Retina (tissue), 1 donor: ENCODE measurements around the gene EPHA6.

Source experiments
- DNase-seq: peaks from one replicate; pipeline ENCODE4 v3.0.0-alpha.2; 2016

The EPHA6 gene

DNA sequence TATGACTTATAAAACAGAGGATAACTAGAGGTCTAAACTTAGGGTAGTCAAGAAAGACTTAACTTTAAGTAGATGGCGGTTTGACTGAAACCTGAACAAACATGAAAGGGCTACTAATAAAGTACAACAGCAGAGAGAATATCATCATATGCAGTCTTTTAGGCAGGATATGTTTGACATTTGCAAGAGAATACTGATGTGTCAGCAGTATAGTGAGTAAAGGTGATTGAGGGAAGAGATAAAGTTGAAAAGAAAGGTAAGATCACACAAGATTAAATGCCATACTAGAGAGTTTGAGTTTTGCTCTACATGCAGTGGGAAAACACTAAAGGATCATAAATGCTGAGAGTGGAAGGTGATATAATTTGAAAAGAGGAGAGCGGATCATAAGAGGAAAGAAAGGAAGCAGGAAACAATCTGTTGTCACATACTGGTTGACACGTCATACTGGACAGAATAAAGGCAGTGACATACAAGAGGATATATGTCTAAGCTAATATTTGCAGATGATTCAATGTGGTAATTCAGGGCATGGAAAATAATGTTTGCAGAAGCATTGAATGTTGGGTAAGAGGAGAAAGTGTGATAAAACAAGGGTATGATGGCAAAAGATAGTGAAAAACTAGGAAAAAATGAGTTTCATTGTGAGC lies 223.0 kb downstream of the EPHA6 start:
- DNase-seq, result no peak

DNA sequence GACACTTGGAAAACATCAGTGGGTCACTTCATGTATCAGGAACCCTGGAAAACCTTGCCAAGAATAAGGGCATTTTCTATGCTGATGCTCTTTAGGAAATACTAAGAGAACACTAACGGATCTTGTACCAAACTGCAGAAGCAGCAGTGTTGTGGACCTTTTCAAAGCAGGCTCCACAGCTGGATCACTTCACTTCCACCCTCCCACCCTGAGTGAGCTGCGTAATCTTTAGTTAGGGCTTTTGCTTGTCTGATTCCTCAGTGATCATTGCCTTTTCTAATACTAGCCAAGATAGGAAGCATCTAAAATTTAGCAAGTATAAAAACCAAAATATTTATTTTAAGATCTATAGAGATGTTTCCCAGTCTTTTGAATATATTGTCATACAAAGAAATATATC lies 229.0 kb downstream of the EPHA6 start:
- DNase-seq, result no peak

DNA sequence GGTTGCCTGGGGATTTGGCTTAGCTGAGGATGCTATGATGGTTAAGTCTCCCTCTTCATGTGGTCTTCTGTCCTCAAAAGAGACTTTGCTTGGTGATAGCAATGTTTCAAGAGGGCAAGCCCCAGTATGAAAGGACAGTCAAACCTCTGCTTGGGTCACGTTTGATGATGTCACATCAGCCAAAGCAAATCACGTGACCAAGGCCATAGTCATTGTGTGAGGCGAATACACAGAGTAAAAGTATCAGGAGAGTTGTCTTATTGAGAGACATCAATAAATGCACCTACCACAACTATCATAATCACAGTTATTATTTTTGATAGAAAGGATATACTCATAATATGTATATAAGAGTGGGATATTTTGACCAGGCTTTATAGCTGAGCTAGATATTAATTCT lies 243.0 kb downstream of the EPHA6 start:
- DNase-seq, result no peak

DNA sequence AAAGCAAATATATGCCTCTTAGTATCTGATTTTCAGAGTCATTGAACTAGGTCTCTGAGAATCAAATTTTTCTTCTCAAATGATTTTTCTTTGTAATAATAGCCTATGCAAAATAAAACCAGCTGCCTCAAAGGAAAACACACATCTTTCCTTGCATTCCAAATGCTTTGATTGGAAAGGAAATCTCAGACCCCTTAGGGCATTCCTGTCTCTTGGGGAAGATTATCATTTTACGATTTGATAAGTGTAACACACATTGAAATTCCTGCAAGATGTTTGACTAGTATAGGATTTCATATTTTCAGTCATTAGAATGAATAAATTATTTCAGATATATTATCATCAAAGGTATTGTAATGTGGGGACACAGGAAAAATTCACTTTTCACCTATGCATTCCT lies 244.8 kb downstream of the EPHA6 start:
- DNase-seq, result no peak

DNA sequence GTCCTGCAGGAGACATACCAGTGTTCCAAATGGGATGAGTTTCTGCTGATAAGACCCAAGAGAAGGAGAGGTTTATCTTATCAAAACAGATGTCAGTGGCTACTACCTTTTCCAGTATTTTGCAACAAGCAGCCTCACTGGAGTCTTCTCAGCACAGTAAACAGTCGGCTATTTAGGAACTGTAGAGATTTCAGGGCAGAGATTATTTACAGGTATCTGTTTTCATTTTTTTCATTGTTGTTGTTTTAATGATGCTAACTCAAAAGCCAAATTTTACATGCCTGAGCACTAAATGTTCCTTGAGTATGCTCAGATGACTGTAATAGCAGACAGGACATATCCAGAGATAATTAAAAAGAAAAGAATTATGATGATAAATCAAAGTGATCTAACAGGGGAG lies 252.1 kb downstream of the EPHA6 start:
- no peak for DNase-seq

DNA sequence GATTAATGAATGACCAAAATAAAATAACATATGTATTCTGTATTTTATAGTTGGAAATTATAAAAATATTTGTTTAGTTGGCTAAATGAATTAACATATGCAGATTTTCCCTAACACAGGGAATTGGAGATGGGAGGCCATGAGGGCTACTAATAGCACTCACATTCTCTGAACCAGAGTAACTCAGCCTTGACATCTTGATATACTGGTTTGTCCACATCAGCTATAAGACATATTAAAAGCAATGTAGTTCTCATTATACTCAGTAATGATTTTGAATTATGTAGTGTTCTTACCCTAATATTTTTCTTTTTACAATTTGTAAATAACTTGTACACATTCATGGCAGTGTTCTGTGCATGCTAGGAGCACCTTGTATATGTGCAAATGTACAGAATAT lies 255.9 kb downstream of the EPHA6 start:
- no peak for DNase-seq

DNA sequence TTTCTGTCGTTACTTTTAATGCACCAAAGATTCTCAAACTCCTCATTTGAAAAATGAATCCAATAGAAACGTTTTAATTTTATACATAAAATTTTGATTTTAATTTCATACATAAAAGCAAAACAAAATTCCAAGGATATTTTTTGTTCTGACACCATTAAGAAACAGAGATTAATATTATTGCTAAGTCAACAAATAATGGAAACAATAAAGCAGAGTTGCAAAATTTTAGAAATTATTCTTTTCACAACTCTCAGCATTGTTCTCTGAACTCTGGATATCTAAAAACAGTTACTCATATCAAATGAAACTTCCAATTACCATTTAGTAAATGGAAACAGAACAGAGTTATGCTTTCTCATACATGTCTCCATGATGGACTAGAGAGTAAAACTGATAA lies 260.2 kb downstream of the EPHA6 start:
- DNase-seq, result no peak

DNA sequence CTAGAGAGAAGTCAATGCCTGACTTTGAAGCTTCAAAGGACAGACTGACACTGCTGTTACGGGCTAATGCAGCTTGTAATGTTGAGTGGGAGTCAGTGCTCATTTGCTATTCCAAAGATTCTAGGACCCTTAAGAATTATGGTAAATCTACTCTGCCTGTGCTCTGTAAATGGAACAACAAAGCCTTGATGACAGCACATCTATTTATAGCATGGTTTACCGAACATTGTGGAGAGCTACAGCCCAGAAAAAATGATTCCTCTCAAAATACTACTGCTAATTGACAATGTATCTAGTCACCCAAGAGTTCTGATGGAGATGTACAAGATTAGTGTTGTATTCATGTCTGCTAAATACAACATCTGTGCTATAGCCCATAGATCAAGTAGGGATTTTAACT lies 262.3 kb downstream of the EPHA6 start:
- DNase-seq, result no peak

DNA sequence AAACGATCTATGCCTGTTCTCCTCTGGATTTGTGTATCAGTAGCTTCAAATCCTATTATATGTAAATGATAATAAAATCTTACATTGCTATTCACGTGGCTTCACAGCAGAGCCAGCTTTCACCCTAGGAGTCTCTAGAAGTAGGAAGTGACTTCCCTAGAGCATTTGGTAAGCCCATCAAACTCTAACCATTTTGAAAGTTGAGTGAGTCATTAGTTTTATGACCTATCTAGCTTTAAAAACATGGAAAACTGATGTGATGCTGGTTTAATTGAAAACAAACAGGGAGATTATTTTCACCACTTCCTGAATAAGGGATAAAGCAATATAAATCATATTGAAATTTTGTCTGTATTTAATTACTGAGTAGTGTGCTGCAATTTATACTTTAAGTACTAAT lies 275.2 kb downstream of the EPHA6 start:
- no peak for DNase-seq

DNA sequence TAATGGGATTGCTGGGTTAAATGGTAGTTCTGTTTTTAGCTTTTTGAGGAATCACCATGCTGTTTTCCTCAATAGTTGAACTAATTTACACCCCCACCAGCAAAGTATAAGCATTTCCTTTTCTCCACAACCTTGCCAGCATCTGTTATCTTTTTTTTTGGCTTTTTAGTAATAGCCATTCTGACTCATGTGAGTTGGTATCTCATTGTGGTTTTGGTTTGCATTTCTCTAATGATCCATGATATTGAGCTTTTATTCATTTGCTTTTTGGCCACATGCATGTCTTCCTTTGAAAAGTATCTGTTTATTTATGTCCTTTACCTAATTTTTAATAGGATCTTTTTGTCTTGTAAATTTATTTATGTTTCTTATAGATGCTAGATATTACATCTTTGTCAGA lies 288.2 kb downstream of the EPHA6 start:
- no peak for DNase-seq

DNA sequence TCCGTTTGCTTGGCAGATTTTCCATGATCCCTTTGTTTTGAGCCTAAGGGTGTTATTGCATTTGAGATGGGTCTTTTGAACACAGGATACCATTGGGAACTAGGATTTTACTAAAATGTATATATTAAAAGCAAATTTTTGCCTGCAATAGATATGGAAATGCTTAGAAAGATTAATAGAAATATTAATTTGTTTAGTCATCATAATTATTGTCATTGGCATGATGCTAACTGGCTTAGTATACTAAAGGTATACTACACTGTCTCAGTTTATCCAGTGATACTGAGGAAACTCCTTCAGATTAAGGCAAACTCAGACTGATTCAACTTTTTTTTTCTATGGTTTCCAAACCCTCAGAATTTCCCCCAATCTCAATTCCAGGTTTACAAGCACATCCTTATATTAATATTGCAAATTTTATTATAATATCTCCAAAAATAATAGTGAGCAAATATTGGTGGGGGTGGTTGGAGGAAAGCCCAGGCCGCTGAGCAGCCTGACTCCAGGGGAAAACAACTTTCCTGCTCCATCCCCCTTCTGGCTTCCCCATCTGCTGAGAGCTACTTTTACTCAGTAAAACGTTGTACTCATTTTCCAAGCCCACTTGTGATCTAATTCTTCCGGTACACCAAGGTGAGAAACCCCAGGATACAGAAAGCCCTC lies 291.7 kb downstream of the EPHA6 start:
- DNase-seq, result no peak

DNA sequence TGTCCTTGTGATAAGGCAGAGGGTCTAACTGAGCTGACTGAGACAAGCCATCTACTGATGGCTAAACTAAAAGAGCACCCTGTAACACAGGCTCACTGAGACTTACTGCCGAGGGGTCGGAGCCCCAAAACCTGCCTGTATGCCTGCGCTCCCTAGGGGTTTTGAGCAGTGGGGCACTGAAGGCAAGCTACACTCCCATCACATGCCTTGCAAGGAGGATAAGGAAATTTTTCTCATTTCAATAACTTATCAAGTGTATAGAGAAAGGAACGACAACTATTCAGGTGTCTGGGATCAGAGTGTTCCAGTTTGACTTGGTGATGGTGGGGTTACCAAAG lies 292.2 kb downstream of the EPHA6 start:
- no peak for DNase-seq

DNA sequence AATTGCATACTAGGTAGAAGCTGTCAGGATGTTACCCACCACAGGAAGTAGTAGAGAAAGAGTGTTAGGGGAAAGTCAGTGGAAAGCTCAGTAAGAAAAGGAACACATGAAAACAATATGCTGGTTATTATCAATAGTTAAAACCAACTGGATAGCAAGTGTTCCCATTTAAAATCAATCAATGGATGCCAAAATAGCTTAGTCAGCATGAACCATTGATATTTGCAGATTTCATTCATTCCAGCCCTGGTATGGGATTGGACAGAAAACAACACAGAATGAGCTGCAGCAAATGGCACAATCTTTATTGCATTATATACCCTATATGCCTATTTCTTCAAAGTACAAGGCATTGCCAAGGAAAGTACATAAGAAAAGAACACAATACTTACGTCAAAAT lies 293.7 kb downstream of the EPHA6 start:
- DNase-seq, result no peak

DNA sequence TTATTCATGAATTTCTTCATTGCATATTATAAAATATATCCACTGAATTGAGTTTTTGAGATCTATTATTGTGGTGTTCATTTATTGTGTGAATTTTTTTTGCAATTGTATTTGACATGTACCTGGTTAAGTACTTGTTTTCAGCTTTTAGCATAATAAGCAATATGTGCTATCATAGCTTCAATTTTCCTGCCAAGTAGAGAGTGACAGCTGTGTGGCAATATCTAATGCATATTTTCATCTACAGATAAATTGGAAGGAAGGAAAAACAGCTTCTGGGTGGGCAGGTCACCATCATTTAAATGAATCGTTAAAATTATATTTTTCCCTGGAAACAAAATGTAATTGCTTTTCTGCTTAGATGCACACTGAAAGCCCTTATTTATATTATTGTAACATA lies 296.9 kb downstream of the EPHA6 start:
- no peak for DNase-seq

DNA sequence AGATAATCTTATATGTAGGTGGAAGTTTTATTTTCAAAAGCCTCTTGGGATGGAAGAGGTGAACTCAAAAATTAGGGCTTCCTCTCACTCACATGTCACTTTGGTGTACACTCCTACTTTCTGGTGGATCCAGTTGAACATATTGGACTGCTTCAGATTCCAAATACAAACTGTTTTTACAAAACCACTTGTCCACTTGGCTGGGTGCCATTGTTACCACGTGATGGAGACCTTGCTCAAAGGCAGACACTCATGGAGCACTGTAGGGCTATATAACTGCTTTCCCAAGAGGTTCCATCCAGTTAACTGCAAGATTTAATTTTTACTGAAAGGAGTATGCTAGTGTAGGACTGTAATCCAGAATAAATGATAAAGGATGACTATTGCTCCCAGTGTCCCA lies 307.0 kb downstream of the EPHA6 start:
- no peak for DNase-seq

DNA sequence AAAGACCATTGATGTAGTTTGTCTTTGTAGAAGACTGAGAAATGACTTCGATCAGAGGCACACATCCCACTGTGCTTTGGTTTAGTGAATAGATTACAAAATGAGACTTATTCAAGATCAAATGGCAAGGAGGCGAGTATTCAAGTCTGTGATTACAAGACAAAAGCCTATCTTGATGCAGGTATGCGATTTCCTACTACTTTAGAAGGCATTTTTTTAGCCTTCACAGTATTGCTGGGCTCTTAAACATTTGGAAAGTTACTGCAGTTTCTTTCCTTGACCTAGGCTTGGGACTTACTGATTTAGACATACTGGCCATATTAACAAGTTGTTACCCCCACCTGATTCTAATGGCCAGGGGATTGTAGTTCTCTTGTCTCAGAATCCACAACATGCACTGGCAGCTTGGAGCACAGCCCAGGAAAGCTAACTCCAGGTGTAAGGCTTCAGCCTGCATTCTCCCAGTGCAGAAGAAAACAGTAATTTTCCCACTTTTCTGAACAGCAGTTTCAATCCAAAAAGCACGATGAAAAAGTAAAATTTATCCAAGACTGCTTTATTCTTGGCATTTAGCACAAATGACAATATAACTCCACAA lies 311.6 kb downstream of the EPHA6 start:
- DNase-seq, result no peak

DNA sequence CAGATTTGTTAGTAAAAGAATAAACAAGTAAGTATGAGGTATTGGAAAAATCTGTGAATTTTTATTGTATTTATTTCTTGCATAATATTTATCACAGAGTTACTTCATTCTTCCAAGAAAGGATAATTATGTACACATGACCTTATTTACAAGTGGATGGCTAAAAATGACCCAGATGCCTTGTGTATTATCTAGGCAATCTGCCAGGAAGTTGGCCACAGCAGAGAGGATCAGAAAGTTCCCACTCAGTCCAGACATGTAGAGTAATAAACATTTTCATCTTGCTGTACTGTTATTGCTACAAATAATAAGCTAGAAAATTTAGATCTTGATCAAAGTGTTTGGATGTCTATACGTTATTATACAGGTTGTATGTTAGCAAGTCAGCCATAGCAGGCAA lies 317.1 kb downstream of the EPHA6 start:
- DNase-seq, result no peak

DNA sequence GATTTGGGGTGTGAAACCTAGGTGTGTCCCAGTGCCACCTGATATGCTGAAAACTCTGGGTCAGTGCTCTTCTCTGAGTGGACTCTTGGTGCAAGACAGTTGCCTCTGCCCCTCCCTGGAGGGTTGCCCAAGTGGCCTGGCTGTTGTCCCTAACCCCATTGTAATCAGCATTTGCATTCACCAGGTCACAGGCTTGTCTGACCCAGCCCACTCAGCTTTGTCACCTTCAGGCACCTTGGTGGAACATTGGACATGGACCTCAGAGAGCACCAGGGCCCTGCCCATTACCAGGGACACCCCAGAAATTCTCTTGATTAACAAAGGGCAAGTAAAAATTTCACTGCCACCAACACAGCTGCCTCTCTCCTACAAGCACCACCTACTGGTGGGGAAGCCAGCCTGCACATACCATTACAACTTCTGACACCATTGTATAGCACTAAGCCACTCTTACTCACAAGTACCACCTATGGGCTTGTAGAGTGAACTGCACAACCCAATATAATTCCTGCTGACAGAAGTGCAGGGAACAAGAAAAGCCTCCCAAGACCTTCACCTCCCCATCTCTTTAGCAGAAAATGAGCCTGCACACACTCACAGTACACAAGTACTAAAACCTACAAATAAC lies 324.6 kb downstream of the EPHA6 start:
- no peak for DNase-seq

DNA sequence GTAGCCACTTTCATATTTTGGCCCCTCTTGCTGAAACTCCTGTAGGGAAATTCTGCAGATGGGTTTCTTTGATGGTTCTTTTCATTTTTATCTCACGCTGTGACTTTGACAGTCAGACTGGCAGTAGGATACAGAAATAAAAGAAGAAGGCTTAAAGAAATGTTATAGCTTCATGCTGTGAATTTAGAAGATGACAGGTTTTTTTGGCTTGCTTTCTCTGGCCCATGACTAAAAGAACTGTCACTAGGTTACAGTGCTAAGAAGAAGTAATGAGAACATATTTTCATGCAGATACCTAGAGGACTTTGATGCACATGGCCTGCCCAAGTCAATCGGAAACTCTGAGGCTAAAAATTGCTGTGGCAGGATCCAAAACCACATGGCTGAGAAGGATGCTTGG lies 334.5 kb downstream of the EPHA6 start:
- no peak for DNase-seq

DNA sequence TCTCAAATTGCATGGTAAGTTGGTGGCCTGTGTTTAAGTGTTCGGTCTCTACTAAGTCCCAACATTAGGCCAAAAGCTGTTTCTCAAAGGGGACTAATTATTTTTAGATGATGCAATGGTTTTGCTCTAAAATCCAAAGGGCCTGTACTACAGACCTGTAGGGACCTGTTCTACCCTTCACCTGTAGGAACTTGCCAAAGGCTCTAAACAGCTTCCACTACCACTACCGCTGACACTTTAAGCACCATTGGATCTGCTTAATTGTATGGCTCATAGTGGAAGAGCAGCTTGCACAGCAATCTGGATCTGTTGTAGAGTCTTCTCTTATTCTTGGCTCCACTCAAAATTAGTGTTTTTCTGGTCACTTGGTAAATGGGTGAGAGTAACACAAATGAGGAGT lies 346.8 kb downstream of the EPHA6 start:
- no peak for DNase-seq

DNA sequence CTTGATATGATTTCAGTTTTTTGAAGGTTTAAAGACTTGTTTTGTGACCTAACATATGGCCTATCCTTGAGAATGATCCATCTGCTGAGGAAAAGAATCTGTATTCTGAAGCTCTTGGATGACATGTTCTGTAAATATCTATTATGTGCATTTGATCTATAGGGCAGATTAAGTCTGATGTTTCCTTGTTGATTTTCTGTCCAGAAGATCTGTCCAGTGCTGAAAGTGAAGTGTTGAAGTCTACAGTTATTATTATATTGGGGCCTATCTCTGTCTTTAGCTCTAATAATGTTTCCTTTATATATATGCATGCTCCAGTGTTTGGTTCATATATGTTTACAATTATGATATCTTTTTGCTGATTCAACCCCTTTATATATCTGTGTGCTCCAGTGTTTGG lies 362.8 kb downstream of the EPHA6 start:
- no peak for DNase-seq

DNA sequence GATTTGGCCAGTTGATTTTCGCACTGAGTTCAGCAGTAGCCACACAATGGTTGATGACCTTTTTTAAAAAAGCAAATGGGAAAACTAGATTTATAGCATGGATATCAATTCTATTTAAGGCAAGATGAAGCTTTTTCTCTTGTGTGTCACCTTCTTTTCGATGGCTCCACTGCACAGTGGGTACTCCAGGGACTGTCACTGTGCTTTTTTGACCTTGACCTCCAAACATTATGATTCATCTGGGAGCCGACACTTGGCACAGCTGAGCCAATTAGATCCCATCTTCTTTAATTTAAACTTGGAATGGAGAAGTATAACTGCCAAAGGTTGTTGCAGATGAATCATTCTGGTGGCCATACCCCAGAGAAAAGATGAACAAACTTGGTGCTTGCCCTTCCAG lies 367.3 kb downstream of the EPHA6 start:
- DNase-seq, result no peak

DNA sequence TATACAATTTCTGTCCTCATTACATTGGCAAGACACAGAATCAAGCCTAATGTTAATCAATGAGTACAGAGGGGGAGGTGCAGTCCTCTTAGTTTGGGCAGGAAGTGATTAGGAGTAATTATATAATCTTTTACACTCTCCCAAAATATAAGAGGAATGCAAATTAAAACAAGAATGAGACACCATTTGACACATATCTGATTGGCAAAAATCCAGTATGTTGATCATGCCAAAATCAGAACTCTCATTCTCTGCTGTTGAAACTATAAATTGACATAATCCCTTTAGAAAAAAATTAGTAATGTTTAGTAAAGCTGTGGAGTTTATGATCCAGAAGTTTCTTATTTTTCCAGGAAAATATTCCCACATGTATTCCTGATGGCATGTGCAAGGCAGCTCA lies 373.4 kb downstream of the EPHA6 start:
- DNase-seq, result no peak

DNA sequence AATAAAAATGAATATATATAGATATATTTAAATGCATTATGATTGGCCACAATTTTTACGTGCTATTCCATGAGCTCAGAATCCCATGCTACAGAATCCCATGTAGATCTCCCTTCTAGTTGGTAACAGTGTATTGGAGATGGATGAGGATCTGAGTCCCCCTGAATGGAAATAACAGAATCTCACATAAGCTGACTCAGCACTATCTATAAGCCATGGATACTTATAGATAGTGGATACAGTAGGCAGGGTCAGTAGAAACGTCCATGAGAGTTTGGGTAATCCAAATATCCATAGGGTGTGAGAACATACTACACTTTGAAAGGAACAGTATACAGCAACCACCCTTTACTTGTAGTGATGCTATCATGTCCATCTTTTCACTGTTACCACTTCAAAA lies 375.4 kb downstream of the EPHA6 start:
- DNase-seq, result no peak

DNA sequence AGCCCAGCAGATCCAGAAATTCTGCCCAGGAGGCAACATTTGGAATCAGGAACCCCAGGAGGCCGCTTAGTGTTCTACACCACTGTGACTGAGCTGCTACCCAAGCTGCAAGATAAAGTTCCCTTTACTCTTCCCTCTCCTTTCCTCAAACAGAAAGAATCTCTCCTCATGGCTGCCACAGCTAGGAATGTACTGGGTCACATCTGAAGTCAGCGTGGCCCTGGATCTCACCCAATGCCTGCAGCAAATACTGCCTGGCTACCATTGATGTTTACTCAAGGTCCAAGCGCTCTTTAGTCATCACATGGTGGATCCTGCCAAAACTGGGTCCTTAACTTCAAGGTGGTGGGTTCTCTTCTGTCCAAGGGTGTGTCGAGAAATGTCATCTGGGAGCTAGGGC lies 382.7 kb downstream of the EPHA6 start:
- no peak for DNase-seq
